DND-41 (cell line): ENCODE data around the gene DTX3L.

ENCODE experiments used
- ATAC-seq: fragments of 200-7000 bp; cut with Tn5 transposase; 3 replicates; pipeline ENCODE4 v1.9.1; 2021; ENCODE audit warnings: low read depth; ENCODE audit not compliant: insufficient read depth
- DNase-seq: peaks from one replicate; pipeline ENCODE4 v3.0.0-alpha.2; 2020
- H2AFZ ChIP-seq: 2 replicates; pipeline ENCODE4 v1.6.0; 2012; ENCODE audit warnings: low read depth, low read length
- H3K27ac ChIP-seq: 2 replicates; pipeline ENCODE4 v1.5.1; 2012; ENCODE audit warnings: low read length, inconsistent platforms
- H3K27me3 ChIP-seq: fragments of 200-600 bp; sonication (generic); 2 replicates; pipeline ENCODE4 v1.6.0; 2012; ENCODE audit warnings: low read length, mild to moderate bottlenecking, inconsistent platforms; ENCODE audit not compliant: insufficient read depth, poor library complexity
- H3K36me3 ChIP-seq: 2 replicates; pipeline ENCODE4 v1.5.1; 2012; ENCODE audit warnings: low read length, inconsistent platforms; ENCODE audit not compliant: insufficient read depth
- H3K4me1 ChIP-seq: 2 replicates; pipeline ENCODE4 v1.5.1; 2012; ENCODE audit warnings: mild to moderate bottlenecking, low read length; ENCODE audit not compliant: insufficient read depth
- H3K4me2 ChIP-seq: 2 replicates; pipeline ENCODE4 v1.6.0; 2012; ENCODE audit warnings: mild to moderate bottlenecking, moderate library complexity, low read length, inconsistent platforms; ENCODE audit not compliant: insufficient read depth
- H3K4me3 ChIP-seq, 2 experiments: fragments of 200-600 bp in 1 of 2; shearing (Covaris generic) in 1 of 2; 2 replicates each; pipeline ENCODE4 v1.5.1; 2012 to 2016; ENCODE audit warnings: inconsistent platforms in 2 of 2, low read length in 2 of 2, mild to moderate bottlenecking in 2 of 2, low read depth in 1 of 2, moderate library complexity in 1 of 2
- H3K79me2 ChIP-seq: 2 replicates; pipeline ENCODE4 v1.6.0; 2012; ENCODE audit warnings: low read length, inconsistent platforms; ENCODE audit not compliant: insufficient read depth
- H3K9ac ChIP-seq: 2 replicates; pipeline ENCODE4 v1.6.0; 2012; ENCODE audit warnings: low read depth, mild to moderate bottlenecking, inconsistent platforms, low read length, moderate library complexity
- H3K9me3 ChIP-seq: 2 replicates; pipeline ENCODE4 v1.5.1; 2012; ENCODE audit warnings: low read length, moderate library complexity, mild to moderate bottlenecking, inconsistent platforms; ENCODE audit not compliant: insufficient read depth, severe bottlenecking
- H4K20me1 ChIP-seq: 2 replicates; pipeline ENCODE4 v1.6.0; 2012; ENCODE audit warnings: low read length; ENCODE audit not compliant: insufficient read depth
- EZH2 ChIP-seq: IDR thresholded peaks from 3 replicates; pipeline ENCODE4 v1.6.1; 2012; ENCODE audit warnings: borderline replicate concordance, low read depth, mild to moderate bottlenecking, moderate library complexity, low read length, inconsistent platforms; ENCODE audit not compliant: severe bottlenecking
- TF ChIP-seq, protein P1 (sequence below): IDR thresholded peaks from 2 replicates; pipeline ENCODE4 v1.5.1; 2012; ENCODE audit warnings: borderline replicate concordance, low read length, moderate library complexity, mild to moderate bottlenecking; ENCODE audit not compliant: poor library complexity, severe bottlenecking; ENCODE audit errors: extremely low read depth

The DTX3L gene

GRCh38 chr3:122516846-122517360 is 47.2 kb upstream of the DTX3L start:
- no peak overlapping the region for H2AFZ ChIP-seq

GRCh38 chr3:122519693-122520092 is 44.4 kb upstream of the DTX3L start:
- Histone ChIP-seq H4K20me1 (no peaks in the 10 kb centered on the region), H3K9me3 (no peaks in the 10 kb centered on the region), H3K4me3 (no peak overlapping the region), H3K79me2 (peaks cover under 1% of the 10 kb centered on the region), H3K36me3 (no peaks in the 10 kb centered on the region), H3K4me1 (peaks cover 7% of the 10 kb centered on the region), H3K4me2 (no peak overlapping the region), H2AFZ (no peak overlapping the region), H3K27me3 (no peaks in the 10 kb centered on the region), H3K9ac (no peak overlapping the region), H3K27ac (no peak overlapping the region)
- DNase-seq (no peak), ATAC-seq (no peak)
- no peak for TF ChIP-seq EZH2
- TF ChIP-seq, protein P1, sequence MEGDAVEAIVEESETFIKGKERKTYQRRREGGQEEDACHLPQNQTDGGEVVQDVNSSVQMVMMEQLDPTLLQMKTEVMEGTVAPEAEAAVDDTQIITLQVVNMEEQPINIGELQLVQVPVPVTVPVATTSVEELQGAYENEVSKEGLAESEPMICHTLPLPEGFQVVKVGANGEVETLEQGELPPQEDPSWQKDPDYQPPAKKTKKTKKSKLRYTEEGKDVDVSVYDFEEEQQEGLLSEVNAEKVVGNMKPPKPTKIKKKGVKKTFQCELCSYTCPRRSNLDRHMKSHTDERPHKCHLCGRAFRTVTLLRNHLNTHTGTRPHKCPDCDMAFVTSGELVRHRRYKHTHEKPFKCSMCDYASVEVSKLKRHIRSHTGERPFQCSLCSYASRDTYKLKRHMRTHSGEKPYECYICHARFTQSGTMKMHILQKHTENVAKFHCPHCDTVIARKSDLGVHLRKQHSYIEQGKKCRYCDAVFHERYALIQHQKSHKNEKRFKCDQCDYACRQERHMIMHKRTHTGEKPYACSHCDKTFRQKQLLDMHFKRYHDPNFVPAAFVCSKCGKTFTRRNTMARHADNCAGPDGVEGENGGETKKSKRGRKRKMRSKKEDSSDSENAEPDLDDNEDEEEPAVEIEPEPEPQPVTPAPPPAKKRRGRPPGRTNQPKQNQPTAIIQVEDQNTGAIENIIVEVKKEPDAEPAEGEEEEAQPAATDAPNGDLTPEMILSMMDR = no peak

More at GRCh38 chr3:122516846-122517360, 47.2 kb upstream of the DTX3L start:
- ATAC-seq (no peak), DNase-seq (no peak)
- Histone ChIP-seq H3K27me3 (no peaks in the 10 kb centered on the region), H4K20me1 (peaks cover 21% of the 10 kb centered on the region), H3K4me2 (no peak overlapping the region), H3K4me1 (peaks cover 25% of the 10 kb centered on the region), H3K27ac (no peak overlapping the region), H3K36me3 (no peaks in the 10 kb centered on the region), H3K79me2 (peaks cover 29% of the 10 kb centered on the region), H3K9ac (no peak overlapping the region), H3K9me3 (no peaks in the 10 kb centered on the region), H3K4me3 (no peak overlapping the region)
- TF ChIP-seq, protein P1 = no peak
- TF ChIP-seq EZH2 = no peak

- Histone ChIP-seq H3K9me3 (no peaks in the 10 kb centered on the region), H3K4me2 (no peak overlapping the region), H3K4me3 (no peak overlapping the region), H3K4me1 (no peaks in the 10 kb centered on the region), H3K36me3 (no peaks in the 10 kb centered on the region), H3K27me3 (no peaks in the 10 kb centered on the region), H3K27ac (no peak overlapping the region), H4K20me1 (no peaks in the 10 kb centered on the region), H2AFZ (no peak overlapping the region), H3K9ac (no peak overlapping the region), H3K79me2 (no peaks in the 10 kb centered on the region)
- no peak for DNase-seq
- TF ChIP-seq EZH2 = no peak
- TF ChIP-seq, protein P1 = no peak
- no peak for ATAC-seq
Observed at GRCh38 chr3:122520861-122521260, 43.3 kb upstream of the DTX3L start.

DNA sequence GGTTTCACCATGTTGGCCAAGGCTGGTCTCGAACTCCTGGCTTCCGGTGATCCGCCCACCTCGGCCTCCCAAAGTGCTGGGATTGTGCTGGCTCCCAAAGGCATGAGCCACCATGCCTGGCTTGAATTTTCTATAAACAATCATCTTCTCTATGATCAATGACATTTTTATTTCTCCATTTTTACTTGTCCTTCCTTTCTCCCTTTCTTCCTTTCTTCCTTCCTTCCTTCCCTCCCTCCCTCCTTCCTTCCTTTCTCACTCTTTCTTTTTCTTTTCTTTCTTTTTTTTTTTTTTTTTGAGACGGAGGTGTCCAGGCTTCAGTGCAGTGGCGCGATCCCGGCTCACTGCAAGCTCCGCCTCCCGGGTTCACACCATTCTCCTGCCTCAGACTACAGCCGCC is 40.8 kb upstream of the DTX3L start:
- H3K27ac ChIP-seq = no peak overlapping the region
- H3K9ac ChIP-seq = no peak overlapping the region
- DNase-seq (no peak), ATAC-seq (no peak)
- no peak overlapping the region for H3K4me3 ChIP-seq
- no peak overlapping the region for H2AFZ ChIP-seq
- no peaks in the 10 kb centered on the region for H3K79me2 ChIP-seq
- H3K27me3 ChIP-seq = no peaks in the 10 kb centered on the region
- no peaks in the 10 kb centered on the region for H3K4me1 ChIP-seq
- TF ChIP-seq, protein P1 = no peak
- TF ChIP-seq EZH2 = no peak
- no peak overlapping the region for H3K4me2 ChIP-seq
- H4K20me1 ChIP-seq = no peaks in the 10 kb centered on the region
- H3K9me3 ChIP-seq = no peaks in the 10 kb centered on the region
- peaks cover 4% of the 10 kb centered on the region; the same call in 1 of the 2 replicates for H3K36me3 ChIP-seq
